BLaER1 (cell line): ENCODE measurements around the gene PDE10A.

ENCODE experiments used
- H3K27ac ChIP-seq: shearing (Covaris generic); formaldehyde crosslinking; 2 replicates; pipeline ENCODE4 v1.8.1; 2022
- H3K27me3 ChIP-seq: shearing (Covaris generic); formaldehyde crosslinking; 2 replicates; pipeline ENCODE4 v1.8.1; 2022
- H3K36me3 ChIP-seq: shearing (Covaris generic); formaldehyde crosslinking; 2 replicates; pipeline ENCODE4 v1.8.1; 2022
- H3K4me1 ChIP-seq: shearing (Covaris generic); formaldehyde crosslinking; 2 replicates; pipeline ENCODE4 v1.8.1; 2022
- H3K4me2 ChIP-seq: shearing (Covaris generic); formaldehyde crosslinking; 2 replicates; pipeline ENCODE4 v1.8.1; 2022
- H3K4me3 ChIP-seq: shearing (Covaris generic); formaldehyde crosslinking; 2 replicates; pipeline ENCODE4 v1.8.1; 2022
- H3K9ac ChIP-seq: shearing (Covaris generic); formaldehyde crosslinking; 2 replicates; pipeline ENCODE4 v1.8.1; 2022
- H3K9me3 ChIP-seq: shearing (Covaris generic); formaldehyde crosslinking; 2 replicates; pipeline ENCODE4 v1.8.1; 2022
- H4K20me1 ChIP-seq: shearing (Covaris generic); formaldehyde crosslinking; 2 replicates; pipeline ENCODE4 v1.8.1; 2022
- Cebpa-rat ChIP-seq: shearing (Covaris generic); IDR thresholded peaks from 2 replicates; pipeline ENCODE4 v1.8.1; 2022

The PDE10A gene

GRCh38 chr6:165678904-165679303 lies 15.9 kb upstream of the PDE10A start:
- Histone ChIP-seq H3K27ac (no peak overlapping the region), H3K4me2 (no peak overlapping the region), H4K20me1 (no peaks in the 10 kb centered on the region), H3K4me1 (peaks cover 21% of the 10 kb centered on the region), H3K9ac (no peak overlapping the region), H3K9me3 (no peaks in the 10 kb centered on the region), H3K4me3 (no peak overlapping the region), H3K27me3 (no peaks in the 10 kb centered on the region), H3K36me3 (no peaks in the 10 kb centered on the region)
- no peak for TF ChIP-seq Cebpa-rat

GRCh38 chr6:165678429-165678828 lies 15.4 kb upstream of the PDE10A start:
- H3K4me2 ChIP-seq: no peak overlapping the region
- no peak overlapping the region for H3K9ac ChIP-seq
- H3K36me3 ChIP-seq: no peaks in the 10 kb centered on the region
- no peaks in the 10 kb centered on the region for H3K27me3 ChIP-seq
- H4K20me1 ChIP-seq: no peaks in the 10 kb centered on the region
- no peaks in the 10 kb centered on the region for H3K9me3 ChIP-seq
- no peak for TF ChIP-seq Cebpa-rat
- no peak overlapping the region for H3K4me3 ChIP-seq
- H3K27ac ChIP-seq: no peak overlapping the region
- H3K4me1 ChIP-seq: peaks cover 21% of the 10 kb centered on the region

GRCh38 chr6:165677091-165677490 lies 14.1 kb upstream of the PDE10A start:
- Histone ChIP-seq H3K9ac (no peak overlapping the region), H3K4me3 (no peak overlapping the region), H3K4me1 (peaks cover 20% of the 10 kb centered on the region), H4K20me1 (no peaks in the 10 kb centered on the region), H3K27ac (no peak overlapping the region), H3K36me3 (no peaks in the 10 kb centered on the region), H3K27me3 (no peaks in the 10 kb centered on the region), H3K9me3 (no peaks in the 10 kb centered on the region), H3K4me2 (no peak overlapping the region)
- no peak for TF ChIP-seq Cebpa-rat

- Histone ChIP-seq H3K4me3 (no peak overlapping the region), H3K27ac (no peak overlapping the region), H3K4me2 (no peak overlapping the region), H4K20me1 (no peaks in the 10 kb centered on the region), H3K4me1 (peaks cover 14% of the 10 kb centered on the region), H3K27me3 (no peaks in the 10 kb centered on the region), H3K9ac (no peak overlapping the region), H3K36me3 (no peaks in the 10 kb centered on the region), H3K9me3 (no peaks in the 10 kb centered on the region)
- no peak for TF ChIP-seq Cebpa-rat
These were observed 13.5 kb upstream of the PDE10A start for GRCh38 chr6:165676435-165677068.

- TF ChIP-seq Cebpa-rat: no peak
- Histone ChIP-seq H3K9me3 (no peaks in the 10 kb centered on the region), H3K36me3 (no peaks in the 10 kb centered on the region), H3K4me1 (peaks cover under 1% of the 10 kb centered on the region; the same call in 1 of the 2 replicates), H4K20me1 (no peaks in the 10 kb centered on the region), H3K9ac (no peak overlapping the region), H3K27me3 (no peaks in the 10 kb centered on the region), H3K27ac (no peak overlapping the region), H3K4me2 (no peak overlapping the region), H3K4me3 (no peak overlapping the region)
These were observed 12.1 kb upstream of the PDE10A start for GRCh38 chr6:165675120-165675519.

- H3K4me1 ChIP-seq: no peaks in the 10 kb centered on the region
- H3K4me2 ChIP-seq: no peak overlapping the region
- no peaks in the 10 kb centered on the region for H4K20me1 ChIP-seq
- no peak overlapping the region for H3K27ac ChIP-seq
- H3K9ac ChIP-seq: no peak overlapping the region
- H3K4me3 ChIP-seq: no peak overlapping the region
- TF ChIP-seq Cebpa-rat: no peak
- no peaks in the 10 kb centered on the region for H3K36me3 ChIP-seq
- H3K27me3 ChIP-seq: no peaks in the 10 kb centered on the region
- no peaks in the 10 kb centered on the region for H3K9me3 ChIP-seq
These were observed 11.4 kb upstream of the PDE10A start for GRCh38 chr6:165674155-165675029.

GRCh38 chr6:165671222-165671768 lies 8.3 kb upstream of the PDE10A start:
- H3K4me1 ChIP-seq: no peaks in the 10 kb centered on the region
- no peaks in the 10 kb centered on the region for H3K36me3 ChIP-seq
- no peak overlapping the region for H3K4me2 ChIP-seq
- H3K9ac ChIP-seq: no peak overlapping the region
- H4K20me1 ChIP-seq: no peaks in the 10 kb centered on the region
- peaks cover 9% of the 10 kb centered on the region for H3K27me3 ChIP-seq
- no peak for TF ChIP-seq Cebpa-rat
- H3K27ac ChIP-seq: no peak overlapping the region
- no peaks in the 10 kb centered on the region for H3K9me3 ChIP-seq
- H3K4me3 ChIP-seq: no peak overlapping the region

- Histone ChIP-seq H3K36me3 (no peaks in the 10 kb centered on the region), H4K20me1 (peaks cover 16% of the 10 kb centered on the region)
- no peak for TF ChIP-seq Cebpa-rat
These were observed 5.9 kb upstream of the PDE10A start for GRCh38 chr6:165668951-165669350.

GRCh38 chr6:165665384-165665672 lies 2.3 kb upstream of the PDE10A start:
- H3K4me1 ChIP-seq: peaks cover 7% of the 10 kb centered on the region; the same call in 1 of the 2 replicates
- no peak overlapping the region for H3K9ac ChIP-seq
- H3K4me3 ChIP-seq: no peak overlapping the region
- peaks cover 68% of the 10 kb centered on the region for H3K27me3 ChIP-seq
- no peaks in the 10 kb centered on the region for H3K36me3 ChIP-seq
- no peak overlapping the region for H3K4me2 ChIP-seq
- H3K27ac ChIP-seq: no peak overlapping the region
- H4K20me1 ChIP-seq: peaks cover 27% of the 10 kb centered on the region
- peaks cover 22% of the 10 kb centered on the region for H3K9me3 ChIP-seq
- TF ChIP-seq Cebpa-rat: no peak

More at GRCh38 chr6:165668951-165669350, 5.9 kb upstream of the PDE10A start:
- H3K4me3 ChIP-seq: no peak overlapping the region
- H3K9ac ChIP-seq: no peak overlapping the region
- H3K27ac ChIP-seq: no peak overlapping the region
- no peak overlapping the region for H3K4me2 ChIP-seq
- H3K4me1 ChIP-seq: no peaks in the 10 kb centered on the region
- H3K9me3 ChIP-seq: peaks cover 2% of the 10 kb centered on the region
- peaks cover 32% of the 10 kb centered on the region for H3K27me3 ChIP-seq

- no peak overlapping the region for H3K4me2 ChIP-seq
- H3K27me3 ChIP-seq: peaks cover 69% of the 10 kb centered on the region
These were observed 1.7 kb upstream of the PDE10A start for GRCh38 chr6:165664559-165665383.

More at GRCh38 chr6:165664559-165665383, 1.7 kb upstream of the PDE10A start:
- Histone ChIP-seq H3K4me1 (peaks cover 7% of the 10 kb centered on the region; the same call in 1 of the 2 replicates), H4K20me1 (peaks cover 27% of the 10 kb centered on the region), H3K4me3 (no peak overlapping the region), H3K9ac (no peak overlapping the region), H3K36me3 (no peaks in the 10 kb centered on the region), H3K9me3 (peaks cover 22% of the 10 kb centered on the region), H3K27ac (no peak overlapping the region)
- no peak for TF ChIP-seq Cebpa-rat
